CD4-positive, alpha-beta T cell treated with Interleukin-4 for 4 hours (primary cell): ENCODE data around the gene TTYH3.

Experiments used
- DNase-seq: peaks from one replicate; pipeline ENCODE4 v3.0.0-alpha.2; 2020

Gene TTYH3

GRCh38 chr7:2617325-2617905 is 14.4 kb upstream of the TTYH3 start:
- DNase-seq: no peak

DNA sequence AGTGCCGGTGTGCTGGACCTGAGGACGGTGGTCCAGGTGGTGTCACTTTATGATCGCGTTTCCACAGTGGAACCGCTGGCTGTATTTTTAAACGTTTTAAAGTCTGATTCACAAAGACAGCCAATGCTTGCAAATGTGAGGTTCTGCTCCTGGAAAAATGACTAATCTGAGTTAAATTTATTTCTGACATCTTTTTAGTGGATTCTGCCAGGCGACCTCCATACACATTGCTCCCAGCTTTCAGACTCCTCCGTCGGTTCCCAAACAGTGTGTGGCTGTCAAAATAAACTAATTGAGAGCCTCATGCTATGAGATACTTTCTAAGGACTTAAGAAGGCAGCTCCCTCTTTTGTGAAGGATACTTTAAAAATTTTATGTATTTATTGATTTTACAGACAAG is 12.7 kb upstream of the TTYH3 start:
- no peak for DNase-seq

GRCh38 chr7:2621061-2621828 is 10.5 kb upstream of the TTYH3 start:
- no peak for DNase-seq

GRCh38 chr7:2621948-2622640 is 9.7 kb upstream of the TTYH3 start:
- no peak for DNase-seq

DNA sequence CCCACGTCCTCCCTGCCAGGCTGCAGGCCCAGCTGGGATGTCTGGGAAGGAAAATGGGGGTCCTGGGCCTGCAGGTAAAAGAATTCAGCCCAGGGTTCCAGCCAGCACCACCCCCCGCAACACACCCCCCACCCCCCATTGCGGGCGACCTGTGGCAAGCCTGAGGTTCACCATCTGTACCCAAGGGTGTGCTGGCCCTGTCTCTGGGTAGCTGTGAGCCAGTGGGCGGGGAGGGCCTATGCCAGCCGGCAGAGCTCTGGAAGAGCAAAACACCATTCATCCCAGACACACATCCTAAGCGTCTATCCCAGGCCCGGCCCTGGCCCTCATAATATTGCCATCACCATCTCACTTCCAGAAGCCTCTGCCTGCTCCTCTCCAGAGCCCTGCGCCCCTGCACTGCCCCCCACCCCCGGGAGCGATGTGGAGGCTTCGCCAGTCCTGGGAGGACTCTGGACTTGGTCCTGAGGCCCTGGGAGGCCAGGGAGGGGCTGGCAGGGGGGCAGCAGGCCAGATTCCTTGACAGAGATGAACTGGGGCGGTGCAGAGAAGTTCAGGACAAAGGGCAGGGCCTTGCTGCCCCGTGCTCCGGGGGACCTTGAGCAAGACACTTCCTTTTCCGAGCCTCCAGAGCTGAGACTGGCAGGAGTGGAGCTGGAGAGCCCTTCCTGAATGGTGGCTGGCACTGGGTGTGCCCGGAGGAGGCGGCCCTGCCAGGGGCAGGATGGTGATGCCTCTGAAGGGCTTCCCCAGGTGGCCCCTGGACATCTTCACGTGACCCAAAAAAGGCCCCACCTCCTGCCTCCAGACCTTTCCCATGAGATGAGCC is 8.7 kb upstream of the TTYH3 start:
- no peak for DNase-seq

DNA sequence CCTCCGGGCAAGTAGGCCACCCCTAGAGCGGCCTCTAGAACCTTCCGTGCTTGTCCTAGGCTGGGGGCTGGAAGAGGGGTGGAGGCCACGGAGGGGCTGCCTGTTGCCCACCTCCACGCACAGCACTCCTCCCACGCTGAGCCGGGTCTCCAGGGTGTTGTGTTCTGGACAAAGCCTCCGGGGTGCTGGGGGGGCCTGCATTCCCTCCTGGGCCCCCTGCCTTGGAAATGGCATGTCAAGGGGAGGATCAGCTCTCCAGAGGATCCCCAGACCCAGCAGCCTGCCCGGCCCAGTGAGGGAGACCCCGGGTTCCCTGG is 8.1 kb upstream of the TTYH3 start:
- DNase-seq: no peak

- no peak for DNase-seq
These were observed 7.4 kb upstream of the TTYH3 start for GRCh38 chr7:2624293-2624886.

DNA sequence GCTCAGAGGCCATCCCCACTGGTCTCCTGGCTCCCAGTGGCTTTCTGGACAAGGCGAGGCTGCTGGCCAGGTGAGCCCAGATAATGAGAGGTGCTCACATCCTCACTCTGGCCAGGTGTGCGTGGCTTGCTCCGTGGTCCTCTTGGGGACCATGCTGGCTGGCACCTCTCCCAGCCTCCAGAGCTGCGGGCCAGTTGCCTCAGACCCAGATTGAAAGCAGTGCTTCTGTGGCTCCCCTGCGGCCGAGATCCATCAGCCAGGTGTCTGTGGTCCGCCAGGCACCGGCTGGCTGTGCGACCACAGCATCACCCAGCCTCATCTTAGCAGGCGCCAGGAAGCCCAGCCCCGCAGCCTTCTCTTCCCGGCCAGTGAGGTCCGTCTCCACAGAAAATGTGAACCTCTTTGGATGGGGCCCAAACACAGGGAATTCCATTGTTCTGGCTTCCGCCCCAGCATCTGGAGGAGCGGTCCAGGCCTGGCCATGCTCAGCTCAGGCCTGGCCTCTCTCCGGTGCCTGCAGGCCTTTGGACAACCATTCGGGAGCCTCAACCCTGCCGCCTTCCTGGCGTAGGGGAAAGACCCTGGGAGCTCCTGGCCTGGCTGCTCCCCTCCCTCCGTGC is 5.2 kb upstream of the TTYH3 start:
- DNase-seq: no peak

DNA sequence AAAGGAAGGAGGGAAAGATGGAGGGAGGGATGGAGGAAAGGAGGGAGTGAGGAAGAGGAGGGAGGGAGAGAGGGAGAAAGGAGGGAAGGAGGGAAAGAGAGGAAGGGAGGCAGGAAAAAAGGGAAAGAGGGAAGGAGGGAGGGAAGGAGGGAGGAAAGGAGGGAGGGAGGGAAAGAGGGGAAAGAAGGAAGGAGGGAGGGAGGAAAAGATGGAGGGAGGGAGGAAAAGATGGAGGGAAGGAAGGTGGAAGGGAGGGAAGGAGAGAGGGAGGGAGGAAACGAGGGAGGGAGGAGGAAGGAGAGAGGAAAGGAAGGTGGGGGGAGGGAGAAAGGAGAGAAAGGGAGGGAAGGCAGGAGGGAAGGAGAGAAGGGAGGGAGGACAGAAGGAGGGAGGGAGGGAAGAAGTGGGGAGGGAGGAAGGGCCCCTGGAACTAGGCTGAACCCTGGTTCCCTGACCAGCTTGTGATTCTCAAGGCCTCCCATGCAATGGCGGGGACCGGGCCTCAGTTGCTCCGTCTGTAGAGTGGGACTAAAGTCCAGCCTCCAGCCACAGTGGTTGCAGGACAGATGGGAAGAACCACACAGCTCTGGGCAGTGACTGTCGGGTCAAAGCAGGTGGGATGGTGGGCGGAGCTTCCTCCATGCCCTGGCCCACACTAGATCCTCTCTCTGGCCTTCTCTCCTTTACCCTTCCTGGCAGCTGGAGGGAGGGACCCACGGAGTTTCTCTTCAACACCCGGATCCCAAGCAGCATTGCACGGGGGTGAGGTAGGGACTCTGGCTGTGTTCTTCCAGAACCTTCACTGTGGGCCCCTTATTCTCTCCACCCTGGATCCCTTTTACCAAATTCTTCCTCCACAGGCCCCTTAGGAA is 4.3 kb upstream of the TTYH3 start:
- DNase-seq: no peak

GRCh38 chr7:2628130-2628482 is 3.7 kb upstream of the TTYH3 start:
- DNase-seq: no peak

DNA sequence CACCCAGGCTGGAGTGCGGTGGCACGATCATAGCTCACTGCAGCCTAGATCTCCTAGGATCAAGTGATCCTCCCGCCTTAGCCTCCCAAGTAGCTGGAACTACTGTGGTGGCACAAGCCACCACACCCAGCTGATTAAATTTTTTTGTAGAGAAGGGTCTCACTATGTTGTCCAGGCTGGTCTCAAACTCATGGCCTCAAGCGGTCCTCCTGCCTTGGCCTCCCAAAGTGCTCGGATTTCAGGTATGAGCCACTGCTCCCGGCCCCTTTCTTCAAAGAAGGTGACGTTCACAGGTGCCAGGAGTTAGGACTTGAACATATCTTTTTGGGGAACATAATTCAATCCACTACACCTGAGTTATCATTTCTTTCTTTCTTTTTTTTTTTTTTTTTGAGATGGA is 2.9 kb upstream of the TTYH3 start:
- no peak for DNase-seq

DNA sequence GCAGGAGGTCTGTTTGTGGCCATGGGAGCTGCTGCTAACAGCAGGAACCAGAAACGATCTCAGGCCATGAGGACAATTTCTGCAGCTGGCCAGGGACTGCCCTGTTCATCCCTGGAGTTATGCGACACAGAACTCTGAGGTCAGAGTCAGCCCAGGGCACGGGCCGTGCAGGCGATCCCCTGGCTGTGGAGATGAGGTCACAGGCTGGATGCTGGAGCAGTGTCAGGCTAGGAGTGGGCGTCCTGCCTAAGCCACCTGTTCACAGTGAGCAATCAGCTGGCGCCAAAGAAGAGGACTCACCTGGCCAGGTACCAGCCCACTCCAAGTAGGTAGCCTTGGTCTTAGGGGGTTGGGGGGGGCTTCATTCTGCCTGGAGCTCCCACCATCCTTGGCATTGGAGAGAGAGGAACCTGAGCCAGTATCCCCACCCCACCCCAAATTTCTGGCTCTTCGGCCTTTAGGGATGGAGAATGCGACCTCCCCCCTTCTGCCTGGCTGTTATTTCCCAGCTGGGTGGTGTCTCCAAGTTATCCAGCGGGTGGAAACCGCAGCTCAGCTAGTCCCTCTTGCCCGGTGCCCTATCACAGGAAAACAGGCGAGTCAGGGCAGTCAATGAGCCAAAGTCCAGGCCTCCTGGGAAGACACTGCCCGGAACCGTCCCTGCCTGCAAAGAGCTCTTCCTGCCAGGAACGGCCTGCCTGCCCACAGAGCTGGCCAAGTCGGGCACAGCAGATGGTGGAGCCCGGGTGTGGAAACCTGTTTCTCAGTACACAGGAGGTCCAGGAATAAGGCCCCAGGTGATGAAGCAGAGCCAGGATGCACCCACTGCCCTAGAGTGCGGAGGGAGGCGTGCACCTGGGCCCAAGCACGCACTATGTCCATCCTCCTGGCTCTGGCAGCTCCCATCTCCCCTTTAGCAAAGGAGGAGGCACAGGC is 1.8 kb upstream of the TTYH3 start:
- no peak for DNase-seq

DNA sequence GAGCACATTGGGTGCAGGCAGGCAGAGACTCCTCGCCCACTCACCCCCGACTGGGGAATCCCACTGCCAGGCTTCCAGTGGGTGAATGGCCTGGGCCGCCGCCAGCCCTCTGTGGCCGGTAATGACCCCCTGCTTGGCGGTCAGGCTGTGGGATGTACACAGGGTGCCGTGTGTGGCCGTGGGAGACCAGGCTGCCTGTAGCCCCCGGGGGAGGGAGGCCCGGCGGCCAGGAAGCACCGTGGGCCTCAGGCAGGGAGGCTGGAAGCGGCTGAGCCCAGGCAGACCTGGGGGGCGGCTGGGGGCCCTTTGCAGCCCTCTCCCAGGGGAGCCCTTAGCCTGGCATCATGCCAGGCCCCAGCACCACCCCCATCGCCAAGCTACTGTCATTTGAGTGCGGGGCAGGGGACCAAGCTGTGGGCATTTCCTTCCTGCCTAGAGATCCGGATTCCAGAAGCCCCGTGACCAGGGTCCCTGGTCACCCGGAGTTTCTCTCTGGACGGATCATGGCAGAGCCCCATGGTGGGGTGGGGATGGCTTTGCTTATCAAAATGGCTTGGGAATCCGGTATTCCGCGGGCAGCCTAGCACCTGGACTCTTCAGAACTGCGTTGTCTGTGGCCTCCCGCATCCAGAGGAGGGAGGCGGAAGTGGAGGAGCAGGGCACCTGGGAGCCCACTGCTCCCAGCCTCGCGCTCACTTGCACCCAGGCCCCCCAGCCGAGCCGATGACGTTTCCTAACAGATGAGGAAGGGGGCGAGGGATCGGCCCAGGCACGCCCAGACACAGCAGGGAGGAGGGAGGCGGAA is 1.1 kb downstream of the TTYH3 start:
- no peak for DNase-seq

DNA sequence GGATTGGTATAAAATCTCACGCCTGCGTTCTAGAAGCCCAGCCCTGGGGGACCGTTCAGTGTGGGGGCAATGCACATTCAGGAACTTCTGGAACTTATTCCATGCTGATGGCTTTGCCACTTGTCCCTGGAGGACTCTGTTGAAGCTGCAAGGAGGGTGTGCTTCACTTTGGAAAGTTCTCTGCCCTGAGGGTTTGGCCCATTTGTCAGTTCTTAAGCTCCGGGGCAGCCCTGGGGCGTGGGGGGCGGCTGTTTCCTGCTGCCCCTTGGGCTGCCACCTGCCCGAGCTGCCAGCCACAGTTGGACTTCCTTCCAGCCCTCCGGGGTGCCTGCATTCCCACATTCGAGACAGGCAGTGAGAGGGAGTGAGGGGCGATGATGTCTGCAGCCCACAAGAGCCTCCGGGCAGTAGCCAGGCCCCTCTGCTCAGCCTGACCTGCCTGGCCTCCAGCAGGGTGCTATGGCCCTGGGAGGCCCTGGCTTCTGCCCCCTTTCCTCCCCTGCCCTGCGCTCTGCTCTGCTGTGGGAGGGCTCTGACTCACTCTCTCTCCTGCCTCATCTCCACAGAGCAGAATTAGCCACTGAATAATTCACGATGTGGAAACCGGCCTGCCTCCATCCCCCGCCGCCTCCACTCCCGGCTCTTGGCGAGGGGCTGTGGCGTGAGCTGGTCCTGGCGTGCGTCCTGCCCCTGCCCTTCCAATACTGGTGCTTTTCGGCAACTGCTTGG is 1.9 kb downstream of the TTYH3 start:
- DNase-seq: no peak

DNA sequence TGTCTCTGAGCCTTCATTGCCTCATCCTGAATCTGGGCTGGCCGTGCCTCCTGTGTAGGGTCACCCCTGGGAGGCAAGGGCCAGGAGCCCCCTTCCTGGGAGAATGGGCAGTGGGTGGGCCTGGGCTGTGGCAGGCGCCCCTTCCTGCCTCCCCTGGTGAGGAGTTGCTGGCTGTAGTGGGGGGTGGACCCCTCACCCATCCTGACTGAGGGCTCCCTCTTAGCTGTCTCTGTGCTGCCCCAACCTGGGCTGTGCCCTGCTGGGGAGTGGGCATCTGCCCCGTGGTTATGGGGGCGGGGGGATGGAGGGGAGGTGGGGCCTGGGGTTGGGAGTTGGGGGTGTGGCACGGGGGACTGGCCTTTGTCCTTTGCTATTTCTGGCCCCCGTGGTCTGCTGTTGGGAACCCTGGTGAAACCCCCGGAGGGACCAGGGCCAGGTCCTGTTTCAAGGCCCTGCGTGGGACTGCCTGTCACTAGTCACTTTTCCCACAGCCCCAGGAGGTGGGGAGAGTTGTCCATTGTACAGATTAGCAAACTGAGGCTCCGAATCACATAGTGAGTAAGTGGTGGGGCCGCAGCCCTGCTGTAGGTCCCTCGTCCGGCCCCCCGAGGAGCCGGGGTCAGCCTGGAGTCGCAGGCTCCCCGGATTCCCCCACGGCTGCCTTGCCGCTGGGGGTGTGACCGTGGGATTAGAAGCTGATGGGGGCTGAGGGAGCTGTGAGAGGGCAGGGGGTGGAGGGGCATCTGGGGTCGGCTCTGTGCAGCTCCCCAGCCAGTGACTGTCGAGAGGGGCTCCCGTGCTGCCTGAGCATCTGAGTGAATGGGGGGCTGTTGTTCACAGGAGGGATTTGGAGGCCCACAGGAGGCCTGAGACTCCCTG is 2.7 kb downstream of the TTYH3 start:
- DNase-seq: no peak

DNA sequence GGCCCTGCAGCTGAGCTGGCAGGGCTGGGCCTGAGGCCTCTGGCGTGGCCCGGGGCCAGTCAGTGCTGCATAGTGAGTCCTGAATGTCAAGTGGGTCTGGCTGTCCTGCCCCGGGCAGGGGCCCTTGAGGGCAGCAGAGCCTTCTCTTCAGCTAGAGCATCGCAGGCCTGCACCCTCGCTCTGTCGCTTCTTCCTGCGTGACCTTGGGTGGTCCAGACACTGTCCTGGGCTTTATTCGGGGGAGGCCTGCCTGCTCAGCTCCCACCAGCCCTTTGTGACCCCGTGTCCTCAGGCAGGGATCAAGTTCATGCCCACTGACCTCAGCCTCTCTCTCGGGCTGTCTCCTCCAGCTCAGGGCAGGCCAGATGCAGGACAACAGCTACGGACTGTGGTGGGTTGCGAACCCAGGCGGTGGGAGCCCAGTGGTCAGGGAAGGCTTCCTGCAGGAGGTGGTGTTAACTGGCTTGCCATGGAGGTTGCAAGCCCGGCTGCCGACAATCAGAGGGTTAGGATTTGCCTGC is 3.4 kb downstream of the TTYH3 start:
- no peak for DNase-seq

DNA sequence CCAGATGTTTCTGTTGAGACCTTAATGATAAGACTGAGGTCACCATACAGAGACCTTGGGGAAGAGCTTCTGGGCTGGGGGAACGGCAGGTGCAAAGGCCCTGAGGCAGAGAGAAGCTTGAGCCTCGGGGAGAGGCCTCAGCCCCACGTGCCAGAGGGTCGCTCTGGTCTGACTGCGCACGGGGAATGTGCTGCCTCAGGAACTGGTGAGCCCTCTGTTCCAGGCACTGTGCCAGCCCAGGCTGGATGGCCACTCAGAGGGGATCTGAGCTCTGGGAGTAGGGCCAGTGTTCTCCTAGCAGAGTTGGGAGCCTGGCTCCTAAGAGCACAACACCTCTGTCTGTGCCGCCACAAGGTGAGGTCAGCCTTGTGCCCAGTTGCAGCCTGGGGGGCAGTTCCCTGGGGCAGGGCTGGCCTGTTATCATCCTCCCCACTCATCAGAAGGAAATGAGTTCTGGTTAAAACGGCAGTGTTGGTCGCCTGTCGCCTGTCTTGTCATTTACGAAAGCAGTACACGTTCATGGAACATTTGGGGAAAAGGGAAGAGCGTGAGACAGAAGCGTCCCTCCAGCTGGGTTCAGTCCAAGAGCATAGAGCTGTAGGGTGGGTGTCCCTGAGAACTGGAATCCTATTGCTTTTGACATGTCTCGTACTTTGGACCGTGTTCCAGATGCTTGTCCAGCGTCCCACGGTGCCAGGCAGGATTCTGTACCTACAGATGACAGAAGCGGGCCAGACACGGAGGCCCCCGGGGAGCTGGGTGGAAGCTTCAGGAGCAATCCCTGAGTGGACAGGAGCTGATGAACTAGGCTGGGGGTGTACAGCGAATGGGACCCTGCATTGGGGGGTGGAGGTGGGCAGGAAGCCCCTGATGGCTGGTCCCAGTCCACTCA is 4.3 kb downstream of the TTYH3 start:
- no peak for DNase-seq
